Measurements from ENCODE around the gene TUT7. TPM values are rescaled to one million over a fixed set of nuclear protein-coding genes. Genes with fewer than 3 reads are reported as not detected.
"Not testable (repeated sequence)": the region's sequence is repeated elsewhere in the genome, so short reads cannot be mapped to it uniquely, and the experiment has no call there.

TUT7 gene
- total RNA-seq, 1 experiment from 2014 or later = 24.5 TPM

- Mint-ChIP-seq H3K27me3 (ENCODE audit: low read depth) (no peaks in the 10 kb centered on the region), H3K4me1 (no peaks in the 10 kb centered on the region), H3K36me3 (peaks cover 69% of the 10 kb centered on the region), H3K27ac (no peak overlapping the region), H3K9me3 (no peaks in the 10 kb centered on the region), H3K4me3 (no peak overlapping the region)
- ChIA-PET POLR2A (no interaction called here), CTCF (no interaction called here)
- DNase-seq (ENCODE audit: low spot score) = no peak
- ATAC-seq = no peak
- no peak for TF ChIP-seq TCF7 (CRISPR knock-in tag; IDR thresholded peaks at IDR 0.05; ENCODE audit: low read depth)
- no peak for TF ChIP-seq ZNF263 (CRISPR knock-in tag; IDR thresholded peaks at IDR 0.05; ENCODE audit: low read depth)
- TF ChIP-seq CREB1 (CRISPR knock-in tag; IDR thresholded peaks at IDR 0.05) = no peak
- no peak for TF ChIP-seq AR (CRISPR knock-in tag; IDR thresholded peaks at IDR 0.05)
- TF ChIP-seq GRHL2 (CRISPR knock-in tag; IDR thresholded peaks at IDR 0.05; ENCODE audit: insufficient replicate concordance, severe bottlenecking) = no peak
- no peak for TF ChIP-seq ELF4 (CRISPR knock-in tag; IDR thresholded peaks at IDR 0.05; ENCODE audit: low read depth)
- TF ChIP-seq ETV6 (CRISPR knock-in tag; IDR thresholded peaks at IDR 0.05) = no peak
- TF ChIP-seq, protein P1, sequence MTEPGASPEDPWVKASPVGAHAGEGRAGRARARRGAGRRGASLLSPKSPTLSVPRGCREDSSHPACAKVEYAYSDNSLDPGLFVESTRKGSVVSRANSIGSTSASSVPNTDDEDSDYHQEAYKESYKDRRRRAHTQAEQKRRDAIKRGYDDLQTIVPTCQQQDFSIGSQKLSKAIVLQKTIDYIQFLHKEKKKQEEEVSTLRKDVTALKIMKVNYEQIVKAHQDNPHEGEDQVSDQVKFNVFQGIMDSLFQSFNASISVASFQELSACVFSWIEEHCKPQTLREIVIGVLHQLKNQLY (CRISPR knock-in tag; IDR thresholded peaks at IDR 0.05) = no peak
Measured at GRCh38 chr9:86318187-86318586, 36.0 kb downstream of the TUT7 start.

GRCh38 chr9:86315078-86315477 is 39.1 kb downstream of the TUT7 start:
- H3K9me3 Mint-ChIP-seq = peaks cover 11% of the 10 kb centered on the region
- POLR2A ChIA-PET = no interaction called here
- DNase-seq (ENCODE audit: low spot score) (no peak), ATAC-seq (no peak)
- H3K36me3 Mint-ChIP-seq = peaks cover 71% of the 10 kb centered on the region
- H3K4me1 Mint-ChIP-seq = no peaks in the 10 kb centered on the region
- no peak for TF ChIP-seq E2F1 (CRISPR knock-in tag; IDR thresholded peaks at IDR 0.05)
- TF ChIP-seq RORB (CRISPR knock-in tag; IDR thresholded peaks at IDR 0.05) = no peak
- TF ChIP-seq, protein P2, sequence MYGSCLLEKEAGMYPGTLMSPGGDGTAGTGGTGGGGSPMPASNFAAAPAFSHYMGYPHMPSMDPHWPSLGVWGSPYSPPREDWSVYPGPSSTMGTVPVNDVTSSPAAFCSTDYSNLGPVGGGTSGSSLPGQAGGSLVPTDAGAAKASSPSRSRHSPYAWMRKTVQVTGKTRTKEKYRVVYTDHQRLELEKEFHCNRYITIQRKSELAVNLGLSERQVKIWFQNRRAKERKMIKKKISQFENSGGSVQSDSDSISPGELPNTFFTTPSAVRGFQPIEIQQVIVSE (CRISPR knock-in tag; IDR thresholded peaks at IDR 0.05; ENCODE audit: borderline replicate concordance) = no peak
- H3K27ac Mint-ChIP-seq = no peak overlapping the region
- H3K4me3 Mint-ChIP-seq = no peak overlapping the region
- no peaks in the 10 kb centered on the region; the same call in 1 of the 2 replicates for H3K27me3 Mint-ChIP-seq (ENCODE audit: low read depth)
- CTCF ChIA-PET = interaction anchor here (0.5 kb wide), 1 partner anchor 1286 kb away, joined by 4 read pairs; no protein-coding TSS in a partner anchor

GRCh38 chr9:86312959-86313358 is 41.3 kb downstream of the TUT7 start:
- POLR2A ChIA-PET; ATAC-seq; H3K4me3 Mint-ChIP-seq; H3K27ac Mint-ChIP-seq; CTCF ChIA-PET; H3K27me3 Mint-ChIP-seq (ENCODE audit: low read depth); H3K4me1 Mint-ChIP-seq; DNase-seq (ENCODE audit: low spot score): not testable (repeated sequence)
- Mint-ChIP-seq H3K9me3 (peaks cover 11% of the 10 kb centered on the region), H3K36me3 (peaks cover 79% of the 10 kb centered on the region)

DNA sequence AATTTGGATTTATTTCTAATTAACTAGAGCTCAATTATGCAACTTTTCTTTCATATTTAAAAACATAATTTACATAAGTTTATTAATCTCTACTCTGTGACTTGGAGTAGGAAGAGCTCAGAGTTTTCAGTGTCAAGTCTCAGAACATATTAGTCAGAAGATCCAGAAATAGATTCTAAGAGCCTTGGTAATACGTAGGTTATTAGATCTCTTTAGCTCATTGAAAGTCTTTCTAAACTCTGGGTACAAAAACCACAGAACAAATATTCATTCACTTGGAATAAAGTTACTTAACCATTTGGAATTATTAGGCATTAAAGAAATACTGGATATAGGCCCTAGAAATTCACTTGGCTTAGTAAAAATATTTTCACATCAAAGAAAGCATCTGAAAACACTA is 45.5 kb downstream of the TUT7 start:
- Mint-ChIP-seq H3K4me3 (no peak overlapping the region), H3K27me3 (ENCODE audit: low read depth) (no peaks in the 10 kb centered on the region; the same call in 1 of the 2 replicates), H3K27ac (no peak overlapping the region), H3K4me1 (peaks cover 15% of the 10 kb centered on the region), H3K36me3 (peaks cover 60% of the 10 kb centered on the region), H3K9me3 (peaks cover 11% of the 10 kb centered on the region)
- ChIA-PET CTCF (no interaction called here), POLR2A (no interaction called here)
- no peak for ATAC-seq
- DNase-seq (ENCODE audit: low spot score) = no peak
- no peak for TF ChIP-seq ZNF138 (CRISPR knock-in tag; conservative IDR thresholded peaks at IDR 0.05)
- TF ChIP-seq NR1H2 (CRISPR knock-in tag; IDR thresholded peaks at IDR 0.05) = no peak
- TF ChIP-seq, protein P3, sequence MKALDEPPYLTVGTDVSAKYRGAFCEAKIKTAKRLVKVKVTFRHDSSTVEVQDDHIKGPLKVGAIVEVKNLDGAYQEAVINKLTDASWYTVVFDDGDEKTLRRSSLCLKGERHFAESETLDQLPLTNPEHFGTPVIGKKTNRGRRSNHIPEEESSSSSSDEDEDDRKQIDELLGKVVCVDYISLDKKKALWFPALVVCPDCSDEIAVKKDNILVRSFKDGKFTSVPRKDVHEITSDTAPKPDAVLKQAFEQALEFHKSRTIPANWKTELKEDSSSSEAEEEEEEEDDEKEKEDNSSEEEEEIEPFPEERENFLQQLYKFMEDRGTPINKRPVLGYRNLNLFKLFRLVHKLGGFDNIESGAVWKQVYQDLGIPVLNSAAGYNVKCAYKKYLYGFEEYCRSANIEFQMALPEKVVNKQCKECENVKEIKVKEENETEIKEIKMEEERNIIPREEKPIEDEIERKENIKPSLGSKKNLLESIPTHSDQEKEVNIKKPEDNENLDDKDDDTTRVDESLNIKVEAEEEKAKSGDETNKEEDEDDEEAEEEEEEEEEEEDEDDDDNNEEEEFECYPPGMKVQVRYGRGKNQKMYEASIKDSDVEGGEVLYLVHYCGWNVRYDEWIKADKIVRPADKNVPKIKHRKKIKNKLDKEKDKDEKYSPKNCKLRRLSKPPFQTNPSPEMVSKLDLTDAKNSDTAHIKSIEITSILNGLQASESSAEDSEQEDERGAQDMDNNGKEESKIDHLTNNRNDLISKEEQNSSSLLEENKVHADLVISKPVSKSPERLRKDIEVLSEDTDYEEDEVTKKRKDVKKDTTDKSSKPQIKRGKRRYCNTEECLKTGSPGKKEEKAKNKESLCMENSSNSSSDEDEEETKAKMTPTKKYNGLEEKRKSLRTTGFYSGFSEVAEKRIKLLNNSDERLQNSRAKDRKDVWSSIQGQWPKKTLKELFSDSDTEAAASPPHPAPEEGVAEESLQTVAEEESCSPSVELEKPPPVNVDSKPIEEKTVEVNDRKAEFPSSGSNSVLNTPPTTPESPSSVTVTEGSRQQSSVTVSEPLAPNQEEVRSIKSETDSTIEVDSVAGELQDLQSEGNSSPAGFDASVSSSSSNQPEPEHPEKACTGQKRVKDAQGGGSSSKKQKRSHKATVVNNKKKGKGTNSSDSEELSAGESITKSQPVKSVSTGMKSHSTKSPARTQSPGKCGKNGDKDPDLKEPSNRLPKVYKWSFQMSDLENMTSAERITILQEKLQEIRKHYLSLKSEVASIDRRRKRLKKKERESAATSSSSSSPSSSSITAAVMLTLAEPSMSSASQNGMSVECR (CRISPR knock-in tag; IDR thresholded peaks at IDR 0.05; ENCODE audit: borderline replicate concordance) = no peak
- TF ChIP-seq SOX15 (CRISPR knock-in tag; IDR thresholded peaks at IDR 0.05) = no peak
- no peak for TF ChIP-seq MXD4 (CRISPR knock-in tag; IDR thresholded peaks at IDR 0.05; ENCODE audit: borderline replicate concordance)
- TF ChIP-seq ESRRA (CRISPR knock-in tag; IDR thresholded peaks at IDR 0.05; ENCODE audit: borderline replicate concordance) = no peak
- TF ChIP-seq, protein P4, sequence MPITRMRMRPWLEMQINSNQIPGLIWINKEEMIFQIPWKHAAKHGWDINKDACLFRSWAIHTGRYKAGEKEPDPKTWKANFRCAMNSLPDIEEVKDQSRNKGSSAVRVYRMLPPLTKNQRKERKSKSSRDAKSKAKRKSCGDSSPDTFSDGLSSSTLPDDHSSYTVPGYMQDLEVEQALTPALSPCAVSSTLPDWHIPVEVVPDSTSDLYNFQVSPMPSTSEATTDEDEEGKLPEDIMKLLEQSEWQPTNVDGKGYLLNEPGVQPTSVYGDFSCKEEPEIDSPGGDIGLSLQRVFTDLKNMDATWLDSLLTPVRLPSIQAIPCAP (CRISPR knock-in tag; IDR thresholded peaks at IDR 0.05) = no peak
